Esophagus squamous epithelium (tissue), 4 donors: Measurements from ENCODE around the gene CISD2.

Source experiments
- CTCF ChIP-seq, 6 experiments: fragments of 450-650 bp in 4 of 6; fragments of 200-600 bp in 2 of 6; sonication (generic) in 2 of 6; IDR thresholded peaks; one replicate each; pipeline ENCODE4 v1.5.1; 2016 to 2019; ENCODE audit warnings: antibody characterized with exemption in 6 of 6, mild to moderate bottlenecking in 4 of 6, moderate library complexity in 4 of 6
- POLR2A ChIP-seq, 4 donors: fragments of 450-650 bp; IDR thresholded peaks; one replicate each; pipeline ENCODE4 v1.6.1; 2017; ENCODE audit warnings: antibody characterized with exemption in 4 of 4, mild to moderate bottlenecking in 4 of 4, moderate library complexity in 3 of 4

GRCh38 chr4:102847687-102848086 lies 21.1 kb upstream of the CISD2 start:
- TF ChIP-seq POLR2A (IDR thresholded peaks at IDR 0.05) (no peak), CTCF (IDR thresholded peaks at IDR 0.05) (no peak)
